Body of pancreas (tissue), 4 donors: ENCODE data around the gene CNPY1. TPM values are rescaled to one million over a fixed set of nuclear protein-coding genes. Genes with fewer than 3 reads are reported as not detected.

ENCODE experiments used
- ATAC-seq: fragments of 150-250 bp; one replicate; pipeline ENCODE4 v1.9.1; 2016
- DNase-seq, 4 donors: peaks; one replicate each; pipeline ENCODE4 v3.0.0-alpha.2; 2019
- H3K27ac ChIP-seq, 4 donors: fragments of 200-600 bp; sonication (generic); 1 replicate in 3 of 4; 2 replicates in 1 of 4; pipeline versions ENCODE4 v1.5.1 to v1.6.1; 2016 to 2019; ENCODE audit warnings: mild to moderate bottlenecking in 1 of 4, mixed read lengths in 1 of 4, moderate library complexity in 1 of 4
- H3K27me3 ChIP-seq, 2 donors: fragments of 200-600 bp; sonication (generic); one replicate each; pipeline ENCODE4 v1.6.0; 2016; ENCODE audit warnings: mild to moderate bottlenecking in 1 of 2
- H3K36me3 ChIP-seq, 2 donors: fragments of 200-600 bp; sonication (generic); replicated peaks in 1 of 2; 2 replicates each; pipeline ENCODE4 v1.5.1; 2016; ENCODE audit warnings: low read depth in 2 of 2; ENCODE audit not compliant: insufficient read depth in 1 of 2
- H3K4me1 ChIP-seq: fragments of 200-600 bp; sonication (generic); one replicate; pipeline ENCODE4 v1.6.0; 2016
- H3K4me3 ChIP-seq, 2 donors: fragments of 200-600 bp; sonication (generic); 1 replicate in 1 of 2; 2 replicates in 1 of 2; pipeline ENCODE4 v1.5.1; 2016 to 2019
- H3K9me3 ChIP-seq, 3 donors: fragments of 200-600 bp; sonication (generic); 1 replicate in 2 of 3; 2 replicates in 1 of 3; pipeline ENCODE4 v1.5.1; 2016
- CTCF ChIP-seq, 7 experiments: fragments of 450-650 bp in 4 of 7; fragments of 200-600 bp in 3 of 7; sonication (generic) in 3 of 7; IDR thresholded peaks; one replicate each; pipeline ENCODE4 v1.5.1; 2016 to 2019; ENCODE audit warnings: antibody characterized with exemption in 7 of 7
- POLR2A ChIP-seq, 3 donors: fragments of 450-650 bp; IDR thresholded peaks; one replicate each; pipeline ENCODE4 v1.6.1; 2016; ENCODE audit warnings: antibody characterized with exemption in 3 of 3, mild to moderate bottlenecking in 2 of 3
- WGBS, 2 donors: methylation state at CpG; one replicate each; pipeline ENCODE4 v1.1.5; 2017; 5-methylcytosine and 5-hydroxymethylcytosine counted together
- intact Hi-C: fragments of 100-400 bp; cut with DNase I; formaldehyde crosslinking; loops from one replicate; pipeline ENCODE4 v1.15.1; 2023
- total RNA-seq, 2 donors: library from RNA; depleted of rRNA; stranded (reverse); fragments of >200 nt; gene quantifications; one replicate each; pipeline ENCODE4 v1.1.0, GENCODE V29; 2016

The CNPY1 gene
- total RNA-seq, 2 donors from 2014 or later = not detected

- TF ChIP-seq CTCF (IDR thresholded peaks at IDR 0.05) (no peak), POLR2A (IDR thresholded peaks at IDR 0.05) (no peak)
- intact Hi-C loops = no loop called here
- H3K36me3 ChIP-seq = no peaks in the 10 kb centered on the region
- no peaks in the 10 kb centered on the region for H3K27me3 ChIP-seq
- DNase-seq = no peak
- H3K4me1 ChIP-seq = peaks cover 6% of the 10 kb centered on the region
- no peak overlapping the region for H3K27ac ChIP-seq
- 41 to 67% methylated on average over 8 of the region's 11 CpGs for WGBS, 2 donors
- ATAC-seq = no peak
- H3K4me3 ChIP-seq = no peak overlapping the region
- no peaks in the 10 kb centered on the region for H3K9me3 ChIP-seq
Measured at GRCh38 chr7:155571581-155572345, 25.4 kb upstream of the CNPY1 start.

GRCh38 chr7:155570991-155571390 is 24.6 kb upstream of the CNPY1 start:
- H3K36me3 ChIP-seq = no peaks in the 10 kb centered on the region
- no peak for ATAC-seq
- no peaks in the 10 kb centered on the region for H3K9me3 ChIP-seq
- no peaks in the 10 kb centered on the region for H3K27me3 ChIP-seq
- WGBS, 2 donors = 88 to 97% methylated on average over 5 of the region's 6 CpGs
- H3K4me1 ChIP-seq = peaks cover 6% of the 10 kb centered on the region
- TF ChIP-seq POLR2A (IDR thresholded peaks at IDR 0.05) = no peak
- no peak for TF ChIP-seq CTCF (IDR thresholded peaks at IDR 0.05)
- H3K4me3 ChIP-seq = no peak overlapping the region
- intact Hi-C loops = no loop called here
- H3K27ac ChIP-seq = no peak overlapping the region
- no peak for DNase-seq

GRCh38 chr7:155570171-155570958 is 24.0 kb upstream of the CNPY1 start:
- H3K4me3 ChIP-seq = no peak overlapping the region
- DNase-seq = peak in 2 of 4 donors; percentile 24 to 33
- no peak for ATAC-seq
- peaks cover 6% of the 10 kb centered on the region for H3K4me1 ChIP-seq
- no peak overlapping the region for H3K27ac ChIP-seq
- no peaks in the 10 kb centered on the region for H3K9me3 ChIP-seq
- H3K27me3 ChIP-seq = no peaks in the 10 kb centered on the region
- intact Hi-C loops = no loop called here
- no peaks in the 10 kb centered on the region for H3K36me3 ChIP-seq
- 59 to 61% methylated on average over 20 to 26 of the region's 28 CpGs for WGBS, 2 donors
- no peak for TF ChIP-seq POLR2A (IDR thresholded peaks at IDR 0.05)

GRCh38 chr7:155569681-155570080 is 23.3 kb upstream of the CNPY1 start:
- WGBS, 2 donors = 88 to 90% methylated on average over 2 to 11 of the region's 11 CpGs
- TF ChIP-seq CTCF (IDR thresholded peaks at IDR 0.05) = no peak
- TF ChIP-seq POLR2A (IDR thresholded peaks at IDR 0.05) = no peak
- DNase-seq = no peak

GRCh38 chr7:155568842-155569494 is 22.6 kb upstream of the CNPY1 start:
- intact Hi-C loops = no loop called here
- TF ChIP-seq CTCF (IDR thresholded peaks at IDR 0.05) (no peak), POLR2A (IDR thresholded peaks at IDR 0.05) (no peak)
- no peak overlapping the region for H3K4me3 ChIP-seq
- DNase-seq (no peak), ATAC-seq (no peak)
- peaks cover 6% of the 10 kb centered on the region for H3K4me1 ChIP-seq
- no peak overlapping the region for H3K27ac ChIP-seq
- no peaks in the 10 kb centered on the region for H3K9me3 ChIP-seq
- no peaks in the 10 kb centered on the region for H3K27me3 ChIP-seq
- no peaks in the 10 kb centered on the region for H3K36me3 ChIP-seq
- 86 to 87% methylated on average over 9 to 10 of the region's 10 CpGs for whole genome bisulfite sequencing, 2 donors

More at GRCh38 chr7:155569681-155570080, 23.3 kb upstream of the CNPY1 start:
- no peaks in the 10 kb centered on the region for H3K9me3 ChIP-seq
- no peak overlapping the region for H3K27ac ChIP-seq
- no peaks in the 10 kb centered on the region for H3K27me3 ChIP-seq
- intact Hi-C loops = no loop called here
- no peaks in the 10 kb centered on the region for H3K36me3 ChIP-seq
- no peak for ATAC-seq
- H3K4me3 ChIP-seq = no peak overlapping the region
- peaks cover 6% of the 10 kb centered on the region for H3K4me1 ChIP-seq
